Liver (tissue), 9 donors: ENCODE data around the gene SPRYD4. TPM values are rescaled to one million over a fixed set of nuclear protein-coding genes. Genes with fewer than 3 reads are reported as not detected.

Experiments
- DNase-seq: peaks from one replicate; pipeline ENCODE4 v3.0.0-alpha.2; 2017; ENCODE audit warnings: low spot score
- H3K27ac ChIP-seq, 2 donors: one replicate each; pipeline ENCODE4 v1.7.0; 2013; ENCODE audit warnings: inconsistent platforms in 2 of 2, low read length in 2 of 2, control low read depth in 1 of 2, low read depth in 1 of 2, mild to moderate bottlenecking in 1 of 2
- H3K27me3 ChIP-seq, 4 donors: one replicate each; pipeline versions ENCODE4 v1.6.1 to v1.7.0; 2013; ENCODE audit warnings: low read length in 3 of 4, inconsistent platforms in 1 of 4, mild to moderate bottlenecking in 1 of 4, moderate library complexity in 1 of 4; ENCODE audit not compliant: control insufficient read depth in 4 of 4, insufficient read depth in 4 of 4
- H3K36me3 ChIP-seq, 4 donors: one replicate each; pipeline versions ENCODE4 v1.6.1 to v1.7.0; 2013; ENCODE audit warnings: low read length in 3 of 4, mild to moderate bottlenecking in 3 of 4, low read depth in 1 of 4, moderate library complexity in 1 of 4; ENCODE audit not compliant: control insufficient read depth in 4 of 4, insufficient read depth in 3 of 4
- H3K4me1 ChIP-seq, 4 donors: one replicate each; pipeline versions ENCODE4 v1.6.1 to v1.7.0; 2013; ENCODE audit warnings: low read length in 3 of 4, mild to moderate bottlenecking in 3 of 4, moderate library complexity in 1 of 4; ENCODE audit not compliant: control insufficient read depth in 4 of 4, insufficient read depth in 4 of 4
- H3K4me3 ChIP-seq, 3 donors: one replicate each; pipeline versions ENCODE4 v1.6.1 to v1.7.0; 2013; ENCODE audit warnings: low read length in 3 of 3, control low read depth in 1 of 3, low read depth in 1 of 3, mild to moderate bottlenecking in 1 of 3
- H3K9ac ChIP-seq, 2 donors: one replicate each; pipeline ENCODE4 v1.7.0; 2013; ENCODE audit warnings: low read length in 2 of 2, mild to moderate bottlenecking in 2 of 2, moderate library complexity in 2 of 2, control low read depth in 1 of 2, low read depth in 1 of 2
- H3K9me3 ChIP-seq, 4 donors: one replicate each; pipeline versions ENCODE4 v1.6.1 to v1.7.0; 2013; ENCODE audit warnings: low read length in 3 of 4; ENCODE audit not compliant: control insufficient read depth in 4 of 4
- ATF3 ChIP-seq: IDR thresholded peaks from 2 replicates; pipeline ENCODE4 v1.6.1; 2016; ENCODE audit warnings: antibody characterized with exemption
- CTCF ChIP-seq: fragments of 150-350 bp; IDR thresholded peaks from 2 replicates; pipeline ENCODE4 v1.5.1; 2017; ENCODE audit warnings: improper control_type of control experiment, low read depth, low read length; ENCODE audit not compliant: missing input control
- EGR1 ChIP-seq, 2 donors: IDR thresholded peaks; 2 replicates each; pipeline ENCODE4 v1.6.1; 2016 to 2018; ENCODE audit warnings: antibody characterized with exemption in 2 of 2, low read depth in 2 of 2
- FOXA1 ChIP-seq: IDR thresholded peaks from 2 replicates; pipeline ENCODE4 v1.6.1; 2016; ENCODE audit warnings: antibody characterized with exemption
- FOXA2 ChIP-seq: IDR thresholded peaks from 2 replicates; pipeline ENCODE4 v1.6.1; 2016; ENCODE audit warnings: antibody characterized with exemption
- GABPA ChIP-seq, 2 donors: IDR thresholded peaks in 1 of 2; conservative IDR thresholded peaks in 1 of 2; 2 replicates each; pipeline ENCODE4 v1.6.1; 2016; ENCODE audit warnings: antibody characterized with exemption in 2 of 2, mild to moderate bottlenecking in 1 of 2, moderate library complexity in 1 of 2
- HNF4A ChIP-seq, 2 donors: conservative IDR thresholded peaks; 2 replicates each; pipeline ENCODE4 v1.6.1; 2016; ENCODE audit warnings: antibody characterized with exemption in 2 of 2, mild to moderate bottlenecking in 2 of 2
- HNF4G ChIP-seq: IDR thresholded peaks from 2 replicates; pipeline ENCODE4 v1.6.1; 2016; ENCODE audit warnings: antibody characterized with exemption
- JUND ChIP-seq, 2 donors: IDR thresholded peaks; 2 replicates each; pipeline ENCODE4 v1.6.1; 2016; ENCODE audit warnings: antibody characterized with exemption in 2 of 2
- MAX ChIP-seq: IDR thresholded peaks from 2 replicates; pipeline ENCODE4 v1.6.1; 2016; ENCODE audit warnings: antibody characterized with exemption
- NR2F2 ChIP-seq: IDR thresholded peaks from 2 replicates; pipeline ENCODE4 v1.6.1; 2016; ENCODE audit warnings: antibody characterized with exemption
- RAD21 ChIP-seq, 2 donors: IDR thresholded peaks; 2 replicates each; pipeline ENCODE4 v1.6.1; 2016; ENCODE audit warnings: antibody characterized with exemption in 2 of 2, mild to moderate bottlenecking in 2 of 2
- REST ChIP-seq: IDR thresholded peaks from 2 replicates; pipeline ENCODE4 v1.6.1; 2016; ENCODE audit warnings: antibody characterized with exemption, mild to moderate bottlenecking
- RXRA ChIP-seq, 2 donors: IDR thresholded peaks; 2 replicates each; pipeline ENCODE4 v1.6.1; 2017 to 2018; ENCODE audit warnings: antibody characterized with exemption in 2 of 2, mild to moderate bottlenecking in 1 of 2
- SP1 ChIP-seq: IDR thresholded peaks from 2 replicates; pipeline ENCODE4 v1.6.1; 2018; ENCODE audit warnings: antibody characterized with exemption, mild to moderate bottlenecking
- TAF1 ChIP-seq: conservative IDR thresholded peaks from 2 replicates; pipeline ENCODE4 v1.6.1; 2016; ENCODE audit warnings: antibody characterized with exemption, mild to moderate bottlenecking
- YY1 ChIP-seq: IDR thresholded peaks from 2 replicates; pipeline ENCODE4 v1.6.1; 2016; ENCODE audit warnings: antibody characterized with exemption, mild to moderate bottlenecking
- ZBTB33 ChIP-seq: IDR thresholded peaks from 2 replicates; pipeline ENCODE4 v1.6.1; 2016; ENCODE audit warnings: antibody characterized with exemption
- WGBS: extraction: QIAGEN DNeasy Blood & Tissue Kit; methylation state at CpG from one replicate; pipeline ENCODE4 v1.1.7; 2013; 5-methylcytosine and 5-hydroxymethylcytosine counted together
- polyA plus RNA-seq, 2 donors: library from polyadenylated mRNA; stranded (reverse) in 1 of 2; unstranded in 1 of 2; fragments of 200-250 nt in 1 of 2; fragments of >200 nt in 1 of 2; fragmentation: Nextera tagmentation in 1 of 2; extraction: Ambion mirVana in 1 of 2; gene quantifications; one replicate each; pipeline versions ENCODE4 v1.2.1 to v1.2.3, GENCODE V29; 2013 to 2015
- total RNA-seq, 2 donors: library from RNA; depleted of rRNA; stranded (reverse); fragments of >200 nt; gene quantifications; one replicate each; pipeline ENCODE4 v1.2.3, GENCODE V29; 2014
- donor health status: healthy.
- donor health status: healthy.
- donor health status: healthy.
- donor health status: healthy.
- donor health status: healthy.

SPRYD4 gene
- total RNA-seq = 1 to 10 TPM; 3.8 to 7.6 TPM
- polyA plus RNA-seq = 10 to 100 TPM in 1 of 2 donors, 1 to 10 TPM in 1; 7.7 to 13.0 TPM

GRCh38 chr12:56468216-56469006, at the start of gene SPRYD4:
TSS of gene SPRYD4 (plus strand) at chr12:56468578. CDS start at chr12:56468592, 14 bp downstream.
- peak; percentile 91 for DNase-seq

More at GRCh38 chr12:56468216-56469006, at the start of gene SPRYD4:
- under 1% methylated on average over 43 of the region's 43 CpGs for WGBS
- TF ChIP-seq ZBTB33 (peak; percentile 65), YY1 (peak; percentile 99), REST (peak; percentile 83), FOXA1 (no peak), CTCF (no peak), FOXA2 (no peak), SP1 (peak; percentile 77), RAD21 (IDR thresholded peaks at IDR 0.05) (peak; percentile 38 to 46), ATF3 (peak; percentile 52), RXRA (IDR thresholded peaks at IDR 0.05) (peak; percentile 49 to 66), NR2F2 (no peak), MAX (peak; percentile 96), HNF4A (conservative IDR thresholded peaks at IDR 0.05) (no peak), EGR1 (IDR thresholded peaks at IDR 0.05; ENCODE audit: low read depth in 2 of 2) (peak; percentile 91 to 98), TAF1 (no peak), HNF4G (no peak), JUND (IDR thresholded peaks at IDR 0.05) (peak in 1 of 2 donors; percentile 37), GABPA (IDR thresholded peaks at IDR 0.05 in 1 of 2, conservative IDR thresholded peaks at IDR 0.05 in 1 of 2) (peak in 1 of 2 donors; percentile 59)
- Histone ChIP-seq H3K27ac (peak within 1 kb of the TSS; percentile 97 to 99), H3K9ac (peak within 1 kb of the TSS; percentile 98 to 100), H3K27me3 (no peaks in the 10 kb centered on the region), H3K4me1 (peaks cover 0 to 38% (median 31%) of the 10 kb centered on the region in 4 donors), H3K4me3 (peak within 1 kb of the TSS; percentile 66 to 100 (median 98)), H3K9me3 (no peaks in the 10 kb centered on the region), H3K36me3 (peaks cover 0 to 19% (median 10%) of the 10 kb centered on the region in 4 donors)
